ENCODE results near the gene CEND1. TPM values are rescaled to one million over a fixed set of nuclear protein-coding genes. Genes with fewer than 3 reads are reported as not detected.

Gene CEND1
- total RNA-seq, 1 donor from 2014 or later: 1.4 TPM

DNA sequence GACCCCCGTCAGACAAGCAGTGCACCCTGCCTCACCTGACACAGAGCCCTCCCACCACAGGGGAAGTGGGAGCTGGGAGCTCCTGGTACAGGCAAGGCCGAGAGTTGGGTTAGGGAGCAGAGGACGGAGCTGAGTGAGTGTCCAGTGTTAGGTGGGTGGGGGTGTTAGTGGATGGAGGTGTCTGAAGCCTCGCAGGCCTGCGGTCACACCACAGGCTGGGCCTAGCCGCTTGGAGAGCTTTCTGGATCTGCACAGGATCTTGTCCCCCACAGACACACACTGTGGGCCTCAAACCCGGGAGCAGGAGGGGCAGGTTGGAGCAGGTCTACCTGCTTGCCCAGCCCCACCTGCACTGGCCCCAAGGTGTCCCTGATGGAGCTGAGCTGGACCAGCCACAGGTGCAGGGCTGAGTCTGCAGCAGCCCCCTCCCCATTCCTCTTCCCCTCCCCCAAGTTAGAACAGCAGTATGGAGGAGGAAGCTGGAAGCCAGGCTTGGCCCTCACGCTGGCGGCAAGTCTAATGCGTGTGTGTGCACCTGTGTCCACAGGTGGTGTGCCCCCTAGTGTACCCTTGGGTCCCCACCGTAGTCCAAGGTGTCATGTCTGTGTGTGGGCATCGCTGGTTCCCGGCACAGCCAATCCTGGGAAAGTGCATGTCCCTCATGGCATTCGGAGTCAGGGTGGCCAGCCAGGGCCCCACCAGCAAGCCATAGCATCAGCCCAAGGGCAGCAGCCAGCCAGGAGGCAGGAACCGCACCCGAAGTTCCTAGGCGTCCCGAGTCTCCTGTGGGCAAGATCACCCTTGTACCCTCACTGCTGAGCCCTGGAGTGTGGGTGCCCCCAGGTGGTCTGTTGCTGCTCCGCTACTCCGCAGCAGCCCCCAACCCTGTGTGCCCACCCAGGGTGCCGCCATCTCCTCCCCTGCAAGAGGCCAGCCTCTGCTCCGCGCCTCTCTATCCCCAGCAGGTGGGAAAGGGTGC, 10.6 kb downstream of the CEND1 start:
- no peak for DNase-seq (ENCODE audit: low spot score)

DNA sequence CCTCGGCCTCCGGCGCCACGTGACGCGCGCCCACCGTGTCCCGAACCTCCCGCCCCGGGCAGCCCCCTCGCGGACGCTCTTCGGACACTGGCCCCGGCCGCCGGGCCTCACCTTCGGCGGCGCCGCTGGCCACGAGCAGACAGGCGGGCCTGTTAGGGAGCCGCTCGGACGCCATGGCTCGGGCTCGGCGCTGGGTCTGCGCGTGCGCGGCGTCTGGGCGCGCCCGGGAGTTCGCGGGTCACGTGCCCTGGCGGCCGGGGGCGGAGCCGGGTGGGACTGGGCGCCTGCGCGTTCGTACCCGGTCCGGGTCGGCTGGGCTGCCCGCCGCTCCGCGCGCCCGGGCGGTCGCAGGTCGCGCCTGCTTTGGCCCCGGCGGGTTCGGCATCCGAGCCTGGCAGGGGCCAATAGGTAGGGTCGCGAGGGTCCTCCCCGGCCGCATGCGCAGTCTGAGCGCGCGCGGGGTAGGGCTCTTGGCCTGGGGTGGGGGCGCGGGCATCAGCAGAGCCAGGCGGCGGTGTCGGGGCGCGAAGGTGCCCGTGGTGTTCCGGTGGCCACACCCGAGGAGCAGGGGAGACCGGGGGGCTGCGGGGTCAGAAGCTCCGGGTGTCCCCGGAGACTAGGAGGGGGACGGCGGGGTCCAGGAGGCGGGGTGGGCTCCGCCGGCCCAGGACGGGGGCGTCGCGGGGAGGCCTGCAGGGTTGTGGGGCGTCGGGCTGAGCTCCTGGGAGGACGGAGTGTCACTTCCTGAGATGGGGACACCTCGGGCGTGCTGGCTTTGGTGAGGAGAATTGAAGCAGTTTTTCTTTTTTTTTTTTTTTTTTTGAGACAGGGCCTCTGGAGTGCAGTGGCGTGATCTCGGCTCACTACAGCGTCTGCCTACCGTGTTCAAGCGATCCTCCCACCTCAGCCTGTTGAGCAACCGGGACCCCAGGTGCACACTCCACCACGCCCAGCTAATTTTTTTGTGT, 12.3 kb downstream of the CEND1 start, which contains the start of gene GATD1:
Gene GATD1, minus strand, starts transcription at position 200 of the 968 bp plus-strand sequence. Its CDS starts 25 bp downstream, at position 175.
- DNase-seq (ENCODE audit: low spot score): peak; percentile 94

DNA sequence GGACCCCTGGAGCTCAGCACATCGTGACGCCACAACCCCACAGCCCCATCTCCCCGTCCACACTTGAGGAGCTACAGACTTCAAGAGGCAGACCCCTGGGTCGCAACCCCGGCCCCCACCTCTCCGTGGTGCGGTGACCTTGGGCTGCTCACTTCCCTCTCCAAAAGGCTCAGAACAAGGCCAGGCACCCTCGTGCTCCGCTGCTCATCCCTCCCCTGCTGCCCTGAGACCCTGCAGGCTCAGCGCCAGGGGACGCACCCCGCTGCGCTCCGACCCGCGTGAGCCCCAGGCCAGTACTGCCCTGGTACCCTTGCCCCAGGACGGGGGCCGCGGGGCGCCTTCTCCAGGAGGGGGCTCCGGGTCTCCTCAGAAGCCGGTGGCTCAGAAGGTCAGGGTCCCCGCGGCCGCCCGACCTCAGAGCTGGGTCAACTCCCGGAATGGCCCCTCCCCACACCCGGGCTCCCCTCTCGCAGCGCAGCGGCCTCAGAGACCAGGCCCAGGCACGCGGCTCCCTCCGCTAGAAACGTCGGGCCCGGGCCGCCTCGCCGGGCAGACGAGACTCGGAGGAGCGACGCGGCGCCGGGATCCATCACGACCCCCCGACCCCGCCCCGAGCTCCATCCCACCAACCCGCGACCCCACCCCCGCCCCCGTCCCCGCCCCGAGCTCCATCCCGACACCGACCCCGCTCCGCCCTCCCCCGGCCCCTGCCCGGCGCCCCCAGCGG, 13.2 kb downstream of the CEND1 start:
- peak; percentile 30 for DNase-seq (ENCODE audit: low spot score)

DNA sequence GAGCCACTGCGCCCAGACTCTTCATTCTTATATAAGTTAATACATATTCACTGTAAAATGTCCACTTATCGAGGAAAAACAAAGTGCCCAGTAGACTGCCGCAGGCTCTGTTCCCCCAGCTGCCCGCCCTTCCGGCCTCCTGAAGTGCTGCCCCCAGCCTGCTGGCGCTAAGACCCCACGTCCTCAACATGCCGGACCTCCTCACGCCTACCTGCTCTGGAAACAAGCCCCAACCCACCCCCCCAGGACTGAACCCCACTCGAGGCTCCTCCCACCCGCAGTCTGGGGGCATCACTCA, 13.7 kb downstream of the CEND1 start:
- no peak for DNase-seq (ENCODE audit: low spot score)

DNA sequence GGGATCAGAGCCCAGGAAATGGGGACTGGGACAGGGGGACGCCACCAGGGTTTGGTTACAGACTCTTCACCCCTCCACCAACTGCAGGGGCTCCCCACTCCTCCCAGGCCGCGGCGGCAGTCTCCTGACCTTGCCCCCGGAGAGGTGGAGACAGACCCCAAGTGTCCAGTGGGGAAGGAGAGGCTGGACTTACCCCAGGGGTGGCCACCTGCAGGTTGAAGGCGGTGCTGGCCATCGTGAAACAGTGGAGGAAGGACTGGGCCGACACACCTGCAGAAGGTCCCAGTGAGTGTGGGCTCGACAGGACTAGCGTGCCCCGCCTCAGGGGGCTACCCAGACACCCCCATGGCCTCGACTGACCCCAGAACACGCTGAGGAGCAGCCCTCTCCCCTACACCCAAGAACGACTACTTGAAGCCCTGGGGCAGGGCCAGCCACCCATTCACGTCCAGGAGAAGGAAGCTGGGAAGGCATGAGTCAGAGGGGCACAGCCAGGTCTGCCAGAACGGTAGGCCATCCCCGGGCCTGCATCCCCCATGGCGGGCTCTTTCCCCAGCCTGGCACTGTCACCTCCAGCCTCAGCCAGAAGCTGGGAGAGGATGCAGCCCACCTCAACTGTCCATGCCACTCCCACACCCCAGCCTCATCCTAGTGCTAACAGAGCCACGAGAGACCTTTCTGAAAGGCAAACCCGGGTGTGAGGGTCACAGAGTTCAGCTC, 14.9 kb downstream of the CEND1 start:
- no peak for DNase-seq (ENCODE audit: low spot score)

DNA sequence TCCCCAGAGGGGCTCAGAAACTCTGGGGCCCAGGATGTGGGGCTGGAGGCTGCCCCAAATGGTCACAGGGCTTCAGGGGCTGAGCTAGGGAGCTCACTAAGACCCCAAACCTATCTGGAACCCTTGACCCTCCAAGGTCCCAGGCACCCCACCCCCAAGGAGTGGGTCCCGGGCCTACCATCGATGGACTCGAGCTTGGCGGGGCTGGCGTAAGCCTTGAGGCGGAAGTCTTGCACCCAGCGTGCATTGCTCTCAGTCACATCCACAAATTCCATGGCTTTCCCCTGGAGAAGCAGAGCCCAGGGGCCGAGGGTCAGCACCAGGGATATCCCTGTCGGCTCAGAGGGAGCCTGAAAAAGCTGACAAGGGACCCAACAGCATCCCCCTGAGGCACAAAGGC, 16.1 kb downstream of the CEND1 start:
- no peak for DNase-seq (ENCODE audit: low spot score)

DNA sequence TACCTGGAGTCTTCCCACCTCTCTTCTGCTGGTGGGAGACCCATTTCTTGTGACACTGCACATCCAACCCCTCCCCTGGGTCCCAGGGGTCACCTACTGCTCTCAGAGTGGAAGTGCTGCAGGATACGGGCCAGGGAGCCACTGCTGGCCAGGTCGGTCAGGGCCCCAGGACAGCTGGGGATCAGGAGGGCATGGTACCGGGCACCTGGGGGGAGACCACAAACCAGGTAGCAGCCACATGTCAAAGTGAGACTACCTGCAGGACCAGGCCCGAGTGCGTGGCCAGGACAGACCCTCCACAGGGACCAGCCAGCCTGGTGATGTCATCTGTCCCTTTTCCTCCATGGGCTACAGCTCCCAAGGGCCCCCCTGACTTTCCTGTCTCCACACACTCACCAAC, 16.5 kb downstream of the CEND1 start:
- DNase-seq (ENCODE audit: low spot score): no peak

DNA sequence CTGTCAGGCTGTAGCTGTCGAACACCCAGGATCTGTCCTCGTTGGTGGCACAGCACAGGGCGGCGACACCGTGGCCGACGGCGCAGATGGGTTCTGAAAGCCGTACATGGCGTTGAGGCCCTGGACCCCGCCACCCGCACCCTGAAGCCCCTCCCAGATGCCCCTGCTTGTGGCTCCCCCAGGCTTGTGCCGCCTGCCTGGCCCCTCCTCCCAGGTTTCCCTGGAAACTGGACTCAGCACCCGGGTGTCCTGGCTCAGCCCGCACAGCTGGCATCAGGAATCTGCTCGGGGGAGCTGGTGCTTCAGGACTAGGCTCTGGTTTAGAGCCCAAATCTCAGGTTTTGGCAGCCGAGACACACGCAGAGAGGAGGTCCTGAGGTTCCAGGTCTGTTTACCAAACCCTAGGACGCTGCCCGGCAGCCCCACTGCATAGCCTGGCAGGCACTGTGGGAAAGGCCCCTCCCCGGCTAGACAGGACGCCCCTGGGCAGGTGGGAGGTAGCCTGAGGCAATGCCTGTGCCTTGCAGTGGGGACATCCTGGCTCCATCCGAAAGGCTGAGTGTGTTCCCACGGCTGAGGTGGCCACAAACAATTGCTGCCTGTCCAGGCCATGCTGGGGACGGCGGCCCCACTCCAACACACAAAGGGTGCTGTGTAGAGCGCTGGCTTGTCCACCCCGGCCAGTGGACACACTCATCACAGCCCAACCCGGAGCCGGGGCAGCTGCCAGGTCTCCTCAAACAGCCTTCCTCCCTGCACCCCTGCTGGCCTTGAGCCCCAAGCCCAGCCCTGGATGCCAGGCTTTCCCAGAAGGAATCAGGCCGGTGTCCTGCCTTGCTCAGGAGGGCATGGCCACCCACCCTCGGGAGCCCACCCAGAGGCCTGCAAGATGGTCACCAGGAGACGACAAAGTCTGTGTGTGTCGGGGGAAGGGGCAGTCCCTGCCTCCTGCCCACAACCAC, 17.2 kb downstream of the CEND1 start:
- DNase-seq (ENCODE audit: low spot score): no peak

DNA sequence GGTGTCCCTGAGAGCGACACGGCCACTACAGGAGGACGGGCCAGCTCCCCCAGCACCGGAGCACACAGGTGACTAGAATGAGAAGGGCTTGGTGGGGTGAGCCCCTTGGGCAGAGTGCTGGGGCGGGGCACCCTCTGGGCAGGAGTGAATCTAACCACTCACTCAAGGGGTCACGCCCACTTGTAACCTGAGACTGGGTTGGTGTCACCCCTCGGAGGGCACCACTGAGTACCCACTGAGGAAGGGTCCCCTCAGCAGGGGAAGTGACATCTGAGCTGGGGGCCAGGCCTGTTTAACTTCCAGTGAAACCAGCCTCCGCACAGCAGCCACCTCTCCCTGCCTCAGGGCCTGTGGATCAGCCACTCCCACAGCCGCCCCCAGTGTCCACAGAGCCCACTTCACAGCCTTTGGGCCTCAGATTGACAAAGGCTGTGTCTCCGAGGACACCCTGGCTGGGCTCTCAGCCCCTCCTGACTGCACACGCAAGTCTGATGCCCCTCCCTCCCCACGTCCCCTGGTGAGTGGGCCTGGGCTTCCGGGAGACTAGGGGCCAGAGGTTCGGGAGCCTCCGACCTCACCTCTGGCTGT, 18.2 kb downstream of the CEND1 start:
- no peak for DNase-seq (ENCODE audit: low spot score)

DNA sequence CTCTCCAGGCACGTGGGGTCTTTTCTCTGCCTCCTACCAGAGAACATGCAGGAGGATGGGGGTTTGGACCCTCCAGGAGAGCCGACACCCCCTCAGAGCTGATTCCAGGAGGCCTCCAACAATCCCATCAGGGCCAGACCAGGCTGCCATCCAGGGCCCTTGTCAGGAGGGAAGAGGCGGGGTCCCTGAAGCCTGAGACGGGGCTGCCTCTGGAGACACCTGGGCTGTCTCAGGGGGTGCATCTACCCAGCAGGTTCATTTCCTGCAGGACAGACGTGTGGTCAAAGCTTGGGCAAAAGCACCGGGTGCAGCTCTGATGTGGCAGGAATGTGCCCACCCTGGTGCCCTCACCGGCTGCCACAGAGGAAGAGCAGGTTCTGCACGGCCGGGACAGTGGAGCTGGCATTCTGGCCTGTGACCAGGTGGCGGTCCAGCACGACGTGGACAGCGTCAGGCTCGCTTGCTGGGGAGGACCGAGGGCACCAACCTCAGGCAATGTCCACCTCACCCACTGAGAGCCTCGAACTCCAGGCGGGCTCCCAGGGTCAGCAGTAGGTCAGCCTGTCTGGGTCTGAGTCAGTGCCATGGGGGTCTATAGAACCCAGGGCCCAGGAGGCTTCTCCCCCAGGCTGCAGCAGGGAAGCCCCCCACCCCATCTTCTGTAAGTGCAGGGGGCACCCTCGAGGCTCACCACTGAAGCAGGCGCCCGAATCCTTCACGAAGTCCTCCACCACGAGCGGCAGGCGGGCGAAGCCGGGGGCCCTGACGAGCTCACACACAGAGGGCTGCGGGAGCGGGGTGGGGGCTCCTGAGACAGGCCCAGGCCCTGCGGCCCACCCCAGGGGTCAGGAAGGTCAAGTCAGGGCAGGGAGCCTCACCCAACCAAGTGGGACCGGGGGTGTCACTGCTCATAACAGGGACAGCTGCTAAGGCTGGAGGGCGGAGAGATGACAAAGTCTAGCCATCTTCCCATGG, 19.0 kb downstream of the CEND1 start:
- DNase-seq (ENCODE audit: low spot score): no peak

DNA sequence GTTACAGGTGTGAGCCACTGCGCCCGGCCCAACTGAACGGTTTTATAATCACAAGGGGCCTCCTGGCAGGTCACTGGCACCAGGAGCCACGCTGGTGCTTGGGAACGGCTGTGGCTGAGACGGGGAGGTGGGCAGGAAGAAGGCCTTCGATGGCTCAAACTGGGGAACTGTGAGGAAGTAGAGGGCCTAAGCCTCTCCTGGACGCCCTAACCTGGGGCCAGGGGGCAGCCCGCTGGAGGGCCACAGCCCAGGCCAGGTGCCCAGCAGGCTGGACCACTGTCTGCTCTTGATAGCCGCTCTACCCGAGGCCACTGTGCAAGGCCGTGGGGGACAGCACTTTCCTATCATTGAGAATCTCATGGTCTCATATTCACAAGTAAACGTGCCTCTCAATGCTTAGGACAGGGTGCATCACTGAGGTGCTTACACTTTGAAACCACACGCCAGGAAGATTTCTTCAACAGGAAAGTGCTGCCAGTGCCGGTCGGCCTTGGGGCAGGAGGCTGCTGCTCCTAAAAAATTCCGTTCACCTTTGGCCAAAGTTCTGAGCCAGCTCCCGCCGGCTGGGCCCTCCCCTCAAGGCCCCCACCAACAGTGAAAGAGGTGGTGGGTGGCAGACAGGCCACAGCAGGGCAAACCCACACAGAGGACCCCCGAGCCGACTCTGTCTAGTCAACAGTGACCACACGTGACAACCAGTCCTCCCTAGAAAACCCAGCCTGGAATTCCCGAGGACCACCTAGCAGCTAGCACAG, 19.8 kb downstream of the CEND1 start:
- DNase-seq (ENCODE audit: low spot score): no peak

DNA sequence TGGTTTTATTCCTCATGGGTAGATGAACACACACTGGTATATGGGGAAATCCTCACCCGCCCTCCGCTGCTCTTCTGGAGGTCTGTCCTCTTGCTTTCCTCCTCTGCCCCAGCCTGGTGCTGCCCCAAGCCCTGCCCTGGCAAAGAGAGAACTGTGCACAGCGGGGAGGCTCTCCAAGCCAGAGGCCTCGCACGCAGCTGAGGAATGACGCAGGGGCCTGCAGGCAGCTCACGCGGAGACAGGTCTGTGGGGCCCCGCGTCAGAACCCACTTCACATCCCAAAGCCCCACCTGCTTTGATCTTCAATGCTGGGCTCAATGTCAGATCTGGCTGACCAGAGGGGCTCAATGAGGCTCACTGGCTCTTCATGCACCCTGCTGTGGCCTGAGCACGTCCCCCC, 22.7 kb downstream of the CEND1 start:
- DNase-seq (ENCODE audit: low spot score): no peak

DNA sequence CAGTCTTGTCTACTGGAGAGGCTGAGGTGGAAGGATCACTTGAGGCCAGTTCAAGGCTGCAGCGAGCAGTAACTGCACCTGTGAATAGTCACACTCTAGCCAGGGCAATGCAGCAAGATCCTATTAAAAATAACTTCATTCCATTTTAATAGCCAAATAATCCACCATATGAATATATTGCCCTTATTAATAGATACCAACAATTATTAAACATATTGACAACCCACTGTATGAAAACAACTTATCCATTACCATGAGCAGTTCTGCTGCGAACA, 23.0 kb downstream of the CEND1 start:
- DNase-seq (ENCODE audit: low spot score): no peak

DNA sequence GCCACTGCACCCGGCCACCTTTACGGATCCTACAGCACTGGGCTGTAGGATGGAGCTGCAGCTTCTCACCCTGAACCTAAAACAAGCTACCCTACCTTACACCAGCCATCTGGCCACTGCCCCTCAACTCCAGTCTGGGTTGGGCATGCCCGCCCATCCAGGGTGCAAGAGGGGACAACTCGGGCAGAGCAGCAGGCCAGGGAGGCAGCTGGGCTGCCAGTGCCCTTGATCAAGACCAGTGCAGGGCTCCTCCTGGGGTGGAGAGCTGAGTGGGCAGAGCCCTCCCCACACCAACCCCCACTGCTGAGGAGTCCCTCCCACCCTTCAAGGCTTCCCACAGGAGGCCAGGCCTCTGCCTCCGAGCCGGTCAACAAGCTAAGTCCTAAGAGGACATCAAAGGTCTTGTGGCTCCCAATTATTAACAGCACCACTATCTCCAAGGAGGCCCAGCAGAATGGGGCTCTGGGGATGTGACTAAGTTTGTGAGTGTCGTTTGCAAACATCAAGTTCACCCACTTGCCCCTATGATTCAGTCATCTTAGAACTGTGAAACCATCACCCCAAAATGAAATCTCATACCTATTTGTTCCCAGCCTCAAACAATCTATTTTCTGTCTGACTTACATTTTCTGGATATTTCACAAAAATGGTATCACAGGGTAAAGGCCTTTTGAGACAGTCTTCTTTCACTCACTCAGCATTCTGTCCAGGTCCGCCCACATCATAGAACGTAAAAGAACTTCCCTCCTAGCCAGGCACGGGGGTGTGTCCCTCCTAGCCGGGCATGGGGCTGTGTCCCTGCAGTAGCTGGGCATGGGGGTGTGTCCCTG, 23.6 kb downstream of the CEND1 start:
- no peak for DNase-seq (ENCODE audit: low spot score)

DNA sequence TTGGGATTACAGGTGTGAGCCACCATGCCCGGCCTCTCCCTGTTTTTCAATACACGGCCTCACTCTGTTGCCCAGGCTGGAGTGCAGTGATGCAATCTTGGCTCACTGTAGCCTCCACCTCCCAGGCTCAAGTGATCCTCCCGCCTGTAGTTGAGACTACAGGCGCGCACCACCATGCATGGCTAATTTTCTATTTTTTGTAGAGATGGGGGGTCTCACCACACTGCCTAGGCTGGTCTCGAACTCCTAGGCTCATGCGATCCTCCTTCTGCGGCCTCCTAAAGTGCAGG, 24.1 kb downstream of the CEND1 start:
- DNase-seq (ENCODE audit: low spot score): no peak

DNA sequence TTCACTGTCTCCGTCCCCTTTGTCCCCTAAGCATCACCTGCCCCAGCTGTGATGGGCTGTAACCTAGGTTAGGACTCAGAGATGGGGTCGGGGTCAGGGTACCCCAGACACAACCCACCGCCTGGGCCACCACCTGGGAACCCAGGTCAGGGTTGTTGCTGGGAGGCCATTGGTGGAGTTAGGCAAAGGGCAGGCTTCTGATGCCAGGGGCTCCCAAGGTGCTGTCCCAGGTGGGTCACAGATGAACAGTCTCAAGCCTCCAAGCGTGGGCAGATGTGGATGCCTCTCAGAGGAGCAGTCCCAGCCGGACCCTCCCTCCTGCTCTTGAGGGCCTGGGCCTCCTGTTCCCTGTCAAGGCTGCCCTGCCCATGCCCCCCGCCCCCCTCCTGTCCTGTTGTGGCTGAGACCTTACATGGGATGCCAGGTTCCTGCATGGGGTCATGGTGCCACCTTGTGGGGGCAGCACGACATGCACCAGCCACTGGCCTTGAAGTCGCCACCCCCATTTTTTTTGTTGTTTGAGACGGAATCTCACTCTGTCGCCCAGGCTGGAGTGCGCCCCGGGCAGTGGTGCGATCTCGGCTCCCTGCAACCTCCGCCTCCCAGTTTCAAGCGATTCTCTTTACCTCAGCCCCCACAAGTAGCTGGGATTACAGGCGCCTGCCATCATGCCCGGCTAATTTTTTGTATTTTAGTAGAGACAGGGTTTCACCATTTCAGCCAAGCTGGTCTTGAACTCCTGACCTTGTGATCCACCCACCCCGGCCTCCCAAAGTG, 24.7 kb downstream of the CEND1 start:
- peak; percentile 49 for DNase-seq (ENCODE audit: low spot score)

Measured in umbilical cord (tissue), 2 donors.